NCI-H1436 treated with DMSO at 0.1 percent for 48 hours (cell line): Measurements from ENCODE around the gene GDF3.
"Not testable (repeated sequence)": the region's sequence is repeated elsewhere in the genome, so short reads cannot be mapped to it uniquely, and the experiment has no call there.

ENCODE experiments used
- DNase-seq: peaks from one replicate; lab custom pipeline; 2025; lab: John Stamatoyannopoulos, UW

GDF3 gene

DNA sequence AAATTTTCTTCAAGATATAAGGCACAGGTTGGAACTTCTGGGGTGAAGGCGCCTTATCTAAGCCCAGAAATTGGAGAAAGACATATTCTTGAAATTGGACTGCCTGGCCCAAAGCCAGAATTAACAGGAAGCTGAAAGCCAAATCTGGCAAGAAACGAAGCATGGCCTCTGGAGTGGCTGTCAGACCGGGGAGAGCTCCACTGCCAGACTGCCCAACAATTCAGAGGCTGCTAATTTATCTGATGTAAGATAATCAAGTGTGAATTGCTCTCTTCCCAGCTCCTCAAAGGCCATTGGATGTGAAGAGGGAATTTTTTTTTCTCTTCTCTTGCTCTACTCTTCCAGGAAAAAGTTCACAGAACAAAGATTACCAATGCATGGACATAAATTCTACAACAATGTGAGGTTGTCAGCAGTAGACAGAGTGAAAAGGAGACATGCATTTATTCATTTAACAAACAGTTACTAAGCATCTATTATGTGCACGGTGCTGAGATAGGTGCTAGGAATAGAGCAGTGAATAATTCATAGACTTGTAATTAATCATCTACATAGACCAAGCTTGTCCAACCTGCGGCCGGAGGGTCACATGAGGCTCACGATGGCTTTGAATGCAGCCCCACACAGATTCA, at the start of gene GDF3:
GDF3 (minus strand) TSS at position 210 of the 632 bp plus-strand sequence; CDS start at position 163, 47 bp downstream.
- no peak for DNase-seq

- DNase-seq: no peak
Observed at GRCh38 chr12:7732993-7733392, 37.4 kb upstream of the GDF3 start.

DNA sequence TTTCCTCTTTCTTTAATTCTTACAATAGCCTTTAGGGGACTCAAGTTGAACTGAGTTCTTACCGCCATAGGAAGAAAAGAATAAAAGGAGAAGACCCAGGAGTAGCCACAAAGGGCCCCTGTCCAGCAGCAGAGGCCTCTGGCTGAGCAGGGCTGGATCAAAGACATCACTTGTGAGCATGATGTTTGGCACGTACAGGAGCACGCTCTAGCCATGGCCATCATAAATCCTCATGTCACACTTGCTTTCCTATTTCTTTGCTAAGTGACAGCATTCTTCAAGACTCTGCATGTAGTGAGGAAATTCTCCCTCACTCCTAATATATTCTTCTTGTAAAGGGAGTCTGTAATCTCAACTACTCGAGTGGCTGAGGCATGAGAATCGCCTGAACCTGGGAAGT, 35.9 kb upstream of the GDF3 start:
- no peak for DNase-seq

DNA sequence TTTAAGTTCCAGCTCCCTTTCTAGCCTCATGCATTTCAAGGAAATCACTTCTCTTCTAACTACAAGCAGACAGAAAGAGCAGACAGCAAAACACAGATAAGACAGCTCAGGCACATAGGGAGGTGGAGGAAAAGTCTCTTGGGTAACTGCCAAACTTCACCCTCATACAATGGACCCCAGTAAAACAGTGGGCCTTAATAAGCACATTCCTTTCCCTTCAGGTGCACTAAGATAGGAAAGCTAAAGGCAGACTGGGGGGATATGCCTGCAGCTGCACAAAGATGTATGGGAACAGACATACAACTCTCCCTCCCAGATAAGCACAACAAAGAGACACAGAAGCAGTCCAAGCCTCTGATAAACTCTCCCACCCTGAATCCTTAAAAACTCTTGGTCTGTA, 35.4 kb upstream of the GDF3 start:
- not testable (repeated sequence) for DNase-seq

DNA sequence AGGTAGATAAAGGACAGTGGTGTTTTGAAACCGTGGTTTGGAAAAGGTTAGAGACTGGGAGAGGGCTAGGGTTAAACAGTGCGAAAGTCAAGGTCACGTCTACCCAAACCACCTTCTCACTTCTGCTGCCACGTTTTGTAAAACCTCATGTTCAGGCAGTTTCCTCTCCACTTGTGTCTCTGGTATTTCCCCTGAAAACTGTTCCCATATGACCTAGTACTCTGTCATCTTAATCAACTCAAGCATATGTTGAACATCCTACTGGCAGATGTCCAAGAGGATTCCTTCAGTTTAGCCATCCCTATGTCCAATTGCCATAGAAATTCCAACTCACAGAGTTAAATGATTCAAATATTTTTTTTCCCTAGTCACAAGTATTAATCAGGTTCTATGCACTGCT, 34.2 kb upstream of the GDF3 start:
- DNase-seq: no peak

- DNase-seq: no peak
Observed at GRCh38 chr12:7723926-7724325, 28.4 kb upstream of the GDF3 start.

DNA sequence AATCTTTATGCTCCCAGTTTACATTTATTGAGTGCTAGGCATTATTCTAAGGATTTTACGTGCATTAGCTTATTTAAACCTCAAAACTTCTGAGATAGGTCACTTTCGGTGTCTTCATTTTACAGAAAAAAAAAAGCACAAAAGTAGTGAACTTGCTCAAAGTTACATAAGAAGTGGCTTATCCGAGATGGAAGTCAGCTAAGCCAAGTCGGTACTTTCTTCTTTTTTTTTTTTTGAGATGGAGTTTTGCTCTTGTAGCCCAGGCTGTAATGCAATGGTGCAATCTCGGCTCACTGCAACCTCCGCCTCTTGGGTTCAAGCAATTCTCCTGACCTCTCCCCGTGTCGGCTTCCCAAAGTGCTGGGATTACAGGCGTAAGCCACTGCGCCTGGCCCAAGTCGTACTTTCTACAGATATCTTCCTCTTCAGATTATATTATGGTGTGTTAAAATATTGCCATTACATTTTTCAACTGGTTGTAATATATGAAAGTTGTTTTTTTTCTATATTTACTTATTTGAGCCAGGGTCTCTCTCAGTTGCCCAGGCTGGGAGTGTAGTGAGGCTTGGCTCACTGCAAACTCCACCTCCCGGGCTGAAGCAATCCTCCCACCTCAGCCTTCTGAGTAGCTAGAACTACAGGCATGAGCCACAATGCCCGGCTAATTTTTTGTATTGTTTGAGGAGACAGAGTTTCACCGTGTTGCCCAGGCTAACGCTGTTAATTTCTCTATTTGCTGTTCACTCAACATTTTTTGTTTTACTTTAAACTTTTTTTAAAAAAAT, 24.6 kb upstream of the GDF3 start:
- no peak for DNase-seq

DNA sequence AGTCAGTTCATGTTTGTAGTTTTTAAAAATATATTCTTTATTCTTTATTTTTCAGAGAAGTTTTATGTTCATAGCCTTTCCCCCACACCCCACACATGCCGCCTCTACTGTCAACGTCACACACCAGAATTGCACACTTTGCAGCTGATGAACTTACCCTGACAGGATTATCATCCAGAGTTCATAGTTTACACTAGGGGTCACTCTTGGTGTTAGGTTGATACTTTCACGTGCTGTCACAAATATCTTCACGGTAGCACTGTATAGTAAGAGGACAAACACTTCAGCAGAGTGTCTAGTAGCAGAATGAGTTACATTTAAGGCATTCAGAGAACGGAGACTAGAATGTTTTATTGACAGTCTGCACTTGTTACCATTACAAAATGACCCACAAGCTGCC, 20.8 kb upstream of the GDF3 start:
- DNase-seq: no peak

GRCh38 chr12:7712841-7713442, 17.4 kb upstream of the GDF3 start:
- DNase-seq: no peak

DNA sequence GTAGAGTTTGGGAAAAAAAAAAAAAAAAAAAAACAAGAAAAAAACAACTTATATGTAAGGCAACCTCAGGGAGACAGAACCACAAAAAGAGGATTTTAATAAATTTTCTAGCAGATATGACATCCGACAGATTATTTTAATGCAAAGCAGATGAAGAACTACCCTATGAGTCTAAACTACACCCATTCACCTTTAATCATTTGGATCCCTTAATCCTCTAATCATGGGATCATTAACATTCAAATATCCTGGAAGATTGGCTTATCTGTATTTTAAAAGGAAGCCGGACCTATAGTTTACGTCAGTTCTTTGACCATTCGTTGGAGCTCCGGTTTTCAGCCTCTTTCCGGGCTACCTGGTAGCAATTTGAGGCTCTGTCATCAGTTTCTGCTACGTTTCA, 15.6 kb upstream of the GDF3 start, which contains the start of gene DPPA3:
DPPA3 (plus strand) TSS at position 301 of the 400 bp plus-strand sequence. CDS start 138 bp downstream, outside the sequence.
- no peak for DNase-seq

DNA sequence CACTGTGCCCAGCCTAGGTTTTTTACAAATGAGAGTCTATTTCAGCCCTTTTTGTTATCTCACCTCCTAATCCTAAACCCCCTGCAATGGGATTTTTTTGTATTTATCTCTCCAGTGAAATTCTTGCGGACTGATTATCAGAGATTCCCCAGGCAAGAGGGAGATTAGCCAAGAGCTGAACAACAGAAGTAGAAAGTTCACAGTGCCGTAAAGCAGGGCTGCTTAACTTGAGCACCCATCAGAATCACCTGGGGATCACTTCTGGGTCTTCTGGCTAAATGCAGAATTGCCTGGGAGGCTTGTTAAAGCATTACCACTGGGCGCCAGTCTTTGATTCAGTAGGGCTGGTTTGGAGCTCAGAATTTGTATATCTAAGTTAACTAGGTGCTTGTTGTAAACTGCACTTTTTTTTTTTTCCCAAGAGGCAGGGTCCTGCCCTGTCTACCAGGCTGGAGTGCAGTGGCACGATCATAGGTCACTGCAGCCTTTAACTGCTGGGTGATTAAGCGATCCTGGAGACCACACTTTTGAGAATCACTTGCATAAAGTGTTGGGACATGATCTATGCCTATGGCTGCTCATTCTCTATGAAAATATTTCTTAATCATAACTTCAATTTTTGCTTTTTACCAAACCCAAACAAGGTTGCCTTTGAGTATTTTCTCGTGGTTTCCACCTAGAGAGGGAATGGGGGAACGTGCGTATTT, 14.5 kb upstream of the GDF3 start:
- no peak for DNase-seq

- DNase-seq: no peak
Observed at GRCh38 chr12:7705846-7706245, 10.3 kb upstream of the GDF3 start.

- no peak for DNase-seq
Observed at GRCh38 chr12:7695237-7695560, 376 bp downstream of the GDF3 start.

GRCh38 chr12:7694556-7695236, 879 bp downstream of the GDF3 start:
- no peak for DNase-seq

DNA sequence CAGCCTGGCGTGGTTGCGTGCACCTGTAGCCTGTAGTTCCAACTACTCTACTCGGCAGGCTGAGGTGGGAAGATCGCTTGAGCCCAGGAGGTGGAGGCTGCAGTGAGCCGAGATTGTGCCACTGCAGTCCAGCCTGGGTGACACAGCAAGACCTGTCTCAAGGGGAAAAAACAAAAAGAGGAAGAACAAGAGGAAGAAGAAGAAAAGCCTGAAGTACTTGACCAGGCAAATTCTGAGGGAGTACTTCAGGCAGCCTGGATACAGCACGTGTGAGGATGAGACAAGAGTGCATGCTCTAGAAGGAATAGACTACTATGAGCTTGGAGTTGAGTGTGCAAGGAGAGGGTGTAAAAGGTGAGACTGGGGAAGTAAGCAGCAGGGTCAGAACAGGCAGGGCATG, 1.8 kb downstream of the GDF3 start:
- DNase-seq: no peak

- no peak for DNase-seq
Observed at GRCh38 chr12:7681535-7681934, 14.0 kb downstream of the GDF3 start.

DNA sequence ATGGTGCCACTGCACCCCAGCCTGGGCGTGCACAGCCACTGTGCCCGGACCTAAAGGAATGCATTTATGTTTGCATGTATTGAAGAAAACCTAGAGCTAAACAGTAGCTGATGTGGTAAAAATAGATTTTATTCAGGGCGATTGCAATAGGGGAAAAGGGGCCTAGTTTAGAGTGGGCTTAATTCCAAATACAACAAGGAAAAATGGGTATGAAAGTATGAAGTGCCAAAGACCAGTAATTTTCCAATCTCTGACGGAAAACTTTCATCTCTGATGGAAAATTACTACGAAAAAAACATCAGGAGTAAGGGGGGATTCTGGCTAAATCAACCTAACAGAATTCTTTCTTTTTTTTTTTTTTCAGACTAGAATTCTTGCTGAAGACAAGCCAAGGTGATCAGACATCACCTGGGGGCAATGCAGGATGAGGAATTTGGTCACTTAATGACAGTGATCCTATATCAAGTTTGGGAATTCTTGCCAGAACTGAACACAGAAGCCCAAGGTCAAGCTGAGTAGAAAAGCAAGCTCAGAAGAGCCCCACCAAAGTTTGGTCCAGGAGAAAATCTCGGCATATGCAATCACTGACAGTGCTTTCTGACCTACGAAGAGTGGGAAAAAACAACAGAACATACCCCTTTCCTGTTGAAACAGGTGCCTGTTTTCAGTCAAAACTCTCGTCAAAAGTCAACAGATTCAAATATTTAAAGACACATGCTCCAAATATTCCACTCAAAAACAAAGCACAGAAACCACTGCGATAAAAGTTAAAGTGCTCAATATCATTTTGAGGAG, 16.1 kb downstream of the GDF3 start:
- DNase-seq: no peak

- DNase-seq: no peak
Observed at GRCh38 chr12:7678744-7679143, 16.8 kb downstream of the GDF3 start.

- not testable (repeated sequence) for DNase-seq
Observed at GRCh38 chr12:7677432-7677888, 18.1 kb downstream of the GDF3 start.

GRCh38 chr12:7675455-7675854, 20.1 kb downstream of the GDF3 start:
- DNase-seq: not testable (repeated sequence)

DNA sequence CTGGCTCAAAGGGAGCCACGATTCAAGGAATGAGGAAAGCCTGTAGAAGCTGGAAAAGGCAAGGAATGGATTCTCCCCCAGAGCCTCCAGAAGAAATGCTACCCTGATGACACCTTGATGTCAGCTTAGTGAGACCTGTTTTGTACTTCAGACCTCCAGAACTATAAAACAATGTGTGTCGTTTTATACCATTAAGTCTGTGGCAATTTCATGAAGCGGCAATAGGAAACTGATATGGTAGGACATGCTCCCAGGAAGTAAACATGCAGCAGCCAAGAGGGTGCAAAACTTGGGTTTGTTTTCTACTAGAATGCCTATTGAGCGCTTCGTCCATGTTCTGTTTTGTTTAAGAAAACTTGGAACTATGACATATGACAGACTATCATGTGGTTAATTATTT, 27.4 kb downstream of the GDF3 start:
- no peak for DNase-seq
